NCI-H69 (cell line): ENCODE measurements around the gene DAZAP2.
A peak's percentile ranks its signal among the peaks of the same experiment; 100 is the strongest.
"Not testable (repeated sequence)": the region's sequence is repeated elsewhere in the genome, so short reads cannot be mapped to it uniquely, and the experiment has no call there.

Source experiments
- DNase-seq: peaks from one replicate; lab custom pipeline; 2025; lab: John Stamatoyannopoulos, UW

DAZAP2 gene

DNA sequence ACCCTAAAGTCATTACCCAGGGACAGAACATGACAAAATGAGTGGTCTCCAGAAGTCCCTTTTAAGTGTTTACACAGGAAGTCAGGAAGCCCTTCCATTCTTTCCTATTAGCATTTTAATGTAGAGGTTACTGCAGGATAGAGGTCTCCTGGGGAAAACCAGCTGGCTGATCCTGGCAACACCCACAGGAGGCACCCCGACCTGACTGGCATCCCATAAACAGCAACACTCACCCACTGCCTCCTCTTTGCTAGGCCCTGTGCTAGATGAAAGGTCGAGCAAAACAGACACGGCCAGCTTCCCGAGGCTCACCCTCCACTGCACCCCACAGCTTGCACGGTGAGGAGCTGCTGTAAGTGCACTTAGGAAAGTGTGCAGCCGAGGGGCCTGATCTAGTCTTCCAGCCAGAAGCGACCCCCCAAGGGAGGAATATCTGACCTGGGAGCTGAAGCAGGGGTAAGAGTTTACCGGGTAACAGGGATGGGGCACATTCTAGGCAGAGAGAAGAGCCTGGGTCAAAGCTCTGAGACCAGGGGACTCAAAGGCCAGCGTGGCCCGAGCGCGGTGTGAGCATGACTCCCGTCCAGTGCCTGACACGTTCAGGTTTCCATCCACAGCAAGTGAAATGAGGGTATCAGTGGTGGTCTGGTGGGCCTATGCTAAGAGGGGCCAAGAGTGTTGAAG lies 9.0 kb downstream of the DAZAP2 start:
- peak; percentile 72 for DNase-seq

DNA sequence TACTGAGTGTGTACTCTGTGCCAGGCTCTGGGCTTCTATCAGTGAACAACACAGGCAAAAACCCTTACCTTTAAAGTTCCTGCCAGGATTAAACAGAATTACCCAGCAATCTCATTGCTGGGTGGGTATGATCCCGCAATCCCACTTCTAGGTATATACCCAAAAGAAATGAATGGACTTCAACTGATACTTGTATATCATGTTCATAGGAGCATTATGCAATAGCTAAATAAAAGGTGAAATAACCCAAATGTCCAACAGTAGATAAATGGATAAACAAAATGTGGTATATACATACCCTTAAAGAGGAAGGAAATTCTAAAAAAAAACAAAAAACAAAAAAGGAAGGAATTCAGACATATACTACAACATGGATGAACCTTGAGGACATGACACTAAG lies 14.7 kb downstream of the DAZAP2 start:
- DNase-seq, result no peak

DNA sequence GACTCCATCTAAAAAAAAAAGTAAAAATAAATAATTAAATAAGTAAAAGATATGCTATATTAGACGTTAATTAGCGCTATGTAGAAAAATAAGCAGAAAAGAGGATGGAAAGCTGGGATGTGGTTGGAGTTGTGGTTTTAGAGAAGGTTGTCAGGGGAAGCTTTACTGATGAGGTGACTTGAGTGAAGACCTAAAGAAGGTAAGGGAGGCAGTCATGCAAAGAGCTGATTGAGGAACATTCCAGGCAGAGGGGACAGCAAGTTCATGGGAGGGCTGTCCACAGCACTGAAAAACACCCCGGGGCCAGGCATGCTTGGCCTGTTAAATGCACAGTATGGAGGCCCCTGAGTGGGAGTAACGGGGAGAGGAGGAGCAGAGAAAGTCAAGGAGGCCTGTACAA lies 15.9 kb downstream of the DAZAP2 start:
- DNase-seq, result no peak

DNA sequence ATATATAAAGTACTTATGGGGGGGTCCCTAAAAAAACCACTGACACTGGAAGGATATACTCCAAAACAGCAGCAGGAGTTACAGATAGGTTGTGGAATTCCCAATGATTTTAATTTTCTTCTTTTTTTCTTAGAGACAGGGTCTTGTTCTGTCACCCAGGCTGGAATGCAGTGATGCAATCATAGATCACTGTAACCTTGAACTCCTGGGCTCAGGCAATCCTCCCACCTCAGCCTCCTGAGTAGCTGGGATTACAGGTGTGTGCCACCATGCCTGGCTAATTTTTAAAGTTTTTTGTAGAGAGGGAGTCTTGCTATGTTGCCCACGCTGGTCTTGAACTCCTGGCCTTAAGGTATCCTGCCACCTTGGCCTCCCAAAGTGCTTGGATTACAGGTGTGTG lies 21.0 kb downstream of the DAZAP2 start:
- DNase-seq, result not testable (repeated sequence)

DNA sequence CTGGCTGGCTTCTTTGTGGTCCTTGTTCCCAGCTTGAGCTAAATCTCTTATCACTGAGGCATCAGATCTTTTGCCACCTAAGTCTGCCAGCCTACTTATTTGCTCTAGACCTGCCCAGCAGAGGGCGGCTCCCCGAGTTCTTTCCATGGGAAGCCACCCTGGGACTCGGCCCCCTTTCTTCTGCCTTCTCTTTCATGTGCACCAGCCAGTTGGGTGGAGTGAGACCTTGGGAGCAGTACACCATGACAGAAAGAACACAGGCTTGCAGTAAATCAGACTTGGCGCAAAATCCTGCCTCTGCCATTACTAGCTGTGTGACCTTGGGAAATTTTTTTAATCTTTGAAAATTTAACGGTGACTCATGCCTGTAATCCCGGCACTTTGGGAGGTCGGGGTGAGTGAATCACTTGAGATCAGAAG lies 24.1 kb downstream of the DAZAP2 start:
- DNase-seq, result peak; percentile 78

DNA sequence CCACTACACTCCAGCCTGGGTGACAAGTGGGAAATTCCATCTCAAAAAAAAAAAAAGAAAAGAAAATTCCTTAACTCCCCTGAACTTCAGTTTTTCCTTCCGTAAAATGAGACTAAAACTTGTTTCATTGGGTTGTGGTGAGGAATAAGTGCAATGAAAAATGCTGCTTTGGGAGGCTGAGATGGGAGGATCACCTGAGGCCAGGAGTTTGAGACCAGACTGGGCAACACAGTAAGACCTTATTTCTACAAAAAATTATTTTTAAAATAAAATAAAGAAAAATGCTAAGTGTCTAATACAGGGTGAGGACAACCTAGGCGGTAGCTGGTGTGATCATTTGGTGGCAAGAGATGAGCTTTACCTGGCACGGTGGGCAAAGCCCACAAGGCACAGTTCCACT lies 24.7 kb downstream of the DAZAP2 start:
- no peak for DNase-seq

DNA sequence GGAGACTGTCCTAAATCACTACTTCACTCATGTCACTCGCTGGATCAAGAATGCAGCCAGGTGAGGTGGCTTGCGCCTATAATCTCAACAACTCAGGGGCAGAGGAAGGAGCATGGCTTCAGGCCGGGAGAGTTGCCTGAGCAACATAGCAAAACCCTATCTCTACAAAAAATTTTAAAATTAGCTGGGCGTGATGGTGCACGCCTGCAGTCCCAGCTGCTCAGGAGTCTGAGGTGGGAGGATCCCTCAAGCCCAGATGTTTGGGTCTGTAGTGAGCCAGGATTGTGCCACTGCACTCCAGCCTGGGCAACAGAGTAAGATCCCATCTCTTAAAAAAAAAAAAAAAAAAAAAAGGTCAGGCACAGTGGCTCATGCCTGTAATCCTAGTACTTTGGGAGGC lies 25.7 kb downstream of the DAZAP2 start:
- DNase-seq, result no peak

DNA sequence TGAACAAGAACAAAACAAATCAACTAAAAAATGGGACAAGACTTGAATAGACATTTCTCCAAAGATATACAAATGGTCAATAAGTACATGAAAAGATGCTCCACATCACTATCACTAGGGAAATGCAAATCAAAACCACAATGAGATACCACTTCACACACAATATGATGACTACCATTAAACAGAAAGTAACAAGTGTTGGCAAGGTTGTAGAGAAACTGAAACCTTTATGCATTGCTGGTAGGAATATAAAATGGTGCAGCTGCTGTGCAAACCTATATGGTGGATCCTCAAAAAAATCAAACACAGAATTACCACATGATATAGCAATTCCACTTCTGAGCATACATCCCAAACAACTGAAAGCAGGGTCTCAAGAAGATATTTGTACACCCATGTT lies 26.4 kb downstream of the DAZAP2 start:
- DNase-seq, result no peak

DNA sequence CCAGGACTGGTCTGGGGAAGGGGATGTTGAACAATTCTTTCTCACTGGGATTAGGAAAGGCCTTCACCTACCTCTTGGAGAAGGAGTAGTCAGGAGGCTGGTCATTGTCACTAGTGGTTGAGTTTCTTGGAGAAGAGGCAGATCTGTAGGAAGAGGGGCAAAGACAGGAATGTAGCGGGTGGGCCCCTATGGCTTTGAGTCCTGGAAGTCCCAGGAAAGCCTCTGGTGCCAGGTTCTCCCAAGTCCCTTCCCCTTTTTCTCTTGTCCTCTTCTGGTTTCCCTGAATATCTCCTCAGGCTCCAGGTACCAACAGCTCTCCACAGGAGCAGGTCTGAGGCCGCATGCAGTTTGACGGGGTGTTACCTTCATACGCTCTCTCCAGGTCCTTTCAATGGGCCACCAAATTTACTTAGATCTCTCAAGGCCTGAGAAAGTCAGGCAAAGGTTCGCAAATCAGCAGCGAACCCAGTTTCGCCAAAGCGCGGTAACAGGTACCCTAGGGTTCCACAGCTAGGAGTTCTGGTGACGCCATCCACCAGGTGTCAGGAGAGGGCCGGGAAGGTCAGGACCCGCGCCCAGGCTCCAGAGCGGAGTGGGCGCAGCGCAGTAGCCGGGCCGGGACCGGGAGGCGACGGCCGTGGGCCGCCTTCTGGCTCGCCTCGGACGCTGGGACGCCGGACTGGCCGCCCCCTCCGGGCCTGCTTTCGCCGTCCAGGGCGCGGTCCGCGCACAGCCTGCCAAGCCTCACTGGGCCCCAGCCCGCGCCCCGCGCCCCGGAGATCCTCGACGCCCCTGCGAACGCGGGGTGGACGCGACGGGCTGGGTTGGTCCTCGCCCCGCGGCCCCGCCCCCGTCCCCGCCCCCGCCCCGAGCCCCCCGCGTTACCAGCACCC lies 30.8 kb downstream of the DAZAP2 start:
- peak; percentile 64 for DNase-seq

DNA sequence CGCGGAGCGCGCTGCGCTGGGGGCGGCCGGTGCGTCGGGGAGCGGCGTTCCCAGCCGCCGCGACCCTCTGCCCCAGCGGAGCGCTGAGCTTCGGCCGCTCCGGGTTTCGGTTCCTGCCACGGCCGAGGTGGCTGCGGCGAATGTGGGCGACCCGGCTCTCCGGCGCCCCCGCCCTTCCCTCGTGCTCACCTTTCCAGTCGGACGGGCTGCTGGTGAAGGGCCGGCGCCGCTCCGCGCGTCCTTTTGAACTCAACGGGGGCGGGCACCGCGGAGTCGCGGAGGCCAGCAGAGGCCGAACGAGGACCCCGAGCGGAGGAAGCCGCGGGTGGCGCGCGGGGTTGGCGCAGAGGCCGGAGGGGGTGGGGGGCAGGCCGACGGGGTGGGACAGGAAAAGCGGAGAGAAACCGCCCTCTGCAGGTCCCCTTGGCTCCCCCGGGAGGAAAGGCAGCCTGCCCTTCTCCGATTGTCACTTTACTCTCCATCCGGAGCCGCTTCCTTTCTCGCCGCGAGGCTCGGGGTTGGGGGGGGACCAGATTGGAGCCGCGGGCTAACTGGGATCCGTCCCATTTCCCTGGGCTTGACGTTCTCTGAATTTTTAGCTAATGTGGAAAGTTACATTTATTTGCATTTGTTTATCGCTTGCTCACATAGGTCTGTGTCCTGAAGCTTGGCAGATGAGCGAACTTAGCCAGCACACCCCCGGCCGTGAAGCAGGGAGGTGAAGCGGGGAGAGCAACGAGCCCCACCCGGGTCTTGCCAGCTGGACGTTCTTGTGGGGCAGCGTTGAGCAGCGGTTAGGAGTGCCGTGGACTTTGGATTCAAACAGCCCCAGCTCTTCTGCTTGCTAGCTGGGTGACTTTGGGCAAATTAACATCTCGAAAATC lies 31.7 kb downstream of the DAZAP2 start, which contains the start of gene SMAGP:
Gene SMAGP (minus strand): TSS at position 349 of the 884 bp plus-strand sequence. CDS start 1,137 bp downstream, outside the sequence.
- peak; percentile 83 for DNase-seq

DNA sequence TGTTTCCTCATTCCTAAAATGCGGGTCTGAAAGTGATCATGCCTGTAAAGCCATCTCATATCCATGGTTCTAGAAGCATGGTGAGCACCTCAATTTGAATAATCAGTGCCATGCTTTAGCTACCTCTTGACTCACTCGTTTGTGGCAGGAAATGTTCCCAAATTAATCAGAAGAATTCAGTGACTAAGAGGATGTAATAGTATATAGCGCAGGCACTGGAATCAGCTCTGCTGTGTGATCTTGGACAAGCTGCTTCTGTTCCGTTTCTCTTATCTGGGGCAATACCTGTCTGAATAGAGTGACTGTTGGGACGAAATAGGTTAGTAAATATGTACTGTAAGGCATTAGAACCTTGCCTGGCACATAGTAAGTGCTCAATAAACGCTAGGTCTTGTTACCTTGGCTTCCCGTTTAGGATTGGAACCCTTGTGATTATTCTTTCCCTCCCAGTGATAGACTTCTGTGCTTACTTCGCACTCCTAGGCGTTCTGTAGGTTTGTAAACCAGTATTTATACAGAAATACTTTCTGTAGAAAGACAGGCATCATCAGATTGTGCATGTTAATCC lies 32.4 kb downstream of the DAZAP2 start:
- DNase-seq, result peak; percentile 50

DNA sequence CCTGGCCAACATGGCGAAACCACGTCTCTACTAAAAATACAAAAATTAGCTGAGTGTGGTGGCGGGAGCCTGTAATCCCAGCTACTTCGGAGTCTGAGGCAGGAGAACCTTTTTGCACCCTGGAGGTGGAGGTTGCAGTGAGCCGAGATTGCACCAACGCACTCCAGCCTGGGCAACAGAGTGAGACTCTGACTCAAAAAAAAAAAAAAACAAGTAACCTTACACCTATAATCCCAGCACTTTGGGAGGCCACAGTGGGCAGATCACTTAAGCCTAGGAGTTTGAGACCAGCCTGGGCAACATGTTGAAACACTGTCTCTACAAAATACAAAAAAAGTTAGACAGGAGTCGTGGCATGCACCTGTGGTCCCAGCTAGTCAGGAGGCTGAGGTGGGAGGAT lies 34.2 kb downstream of the DAZAP2 start:
- DNase-seq, result not testable (repeated sequence)

DNA sequence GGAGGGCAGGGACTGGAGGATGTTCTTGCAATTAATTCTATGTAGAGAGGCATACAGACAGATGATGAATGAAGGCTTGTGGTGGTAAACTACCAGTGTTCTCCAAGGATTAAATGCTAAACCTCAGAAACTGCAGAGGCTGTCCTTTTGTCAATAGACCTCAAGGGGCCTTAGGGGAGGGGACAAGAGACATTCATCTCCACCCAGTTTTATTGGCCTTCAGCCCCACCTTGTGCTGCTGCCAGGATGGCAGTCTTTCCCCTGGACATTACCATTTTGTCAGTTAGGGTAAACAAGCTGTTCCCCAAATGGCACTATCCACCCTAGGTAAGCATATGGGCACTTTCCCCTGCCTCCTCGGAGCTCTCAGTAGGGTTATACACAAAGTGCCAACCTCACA lies 36.5 kb downstream of the DAZAP2 start:
- peak; percentile 64 for DNase-seq

DNA sequence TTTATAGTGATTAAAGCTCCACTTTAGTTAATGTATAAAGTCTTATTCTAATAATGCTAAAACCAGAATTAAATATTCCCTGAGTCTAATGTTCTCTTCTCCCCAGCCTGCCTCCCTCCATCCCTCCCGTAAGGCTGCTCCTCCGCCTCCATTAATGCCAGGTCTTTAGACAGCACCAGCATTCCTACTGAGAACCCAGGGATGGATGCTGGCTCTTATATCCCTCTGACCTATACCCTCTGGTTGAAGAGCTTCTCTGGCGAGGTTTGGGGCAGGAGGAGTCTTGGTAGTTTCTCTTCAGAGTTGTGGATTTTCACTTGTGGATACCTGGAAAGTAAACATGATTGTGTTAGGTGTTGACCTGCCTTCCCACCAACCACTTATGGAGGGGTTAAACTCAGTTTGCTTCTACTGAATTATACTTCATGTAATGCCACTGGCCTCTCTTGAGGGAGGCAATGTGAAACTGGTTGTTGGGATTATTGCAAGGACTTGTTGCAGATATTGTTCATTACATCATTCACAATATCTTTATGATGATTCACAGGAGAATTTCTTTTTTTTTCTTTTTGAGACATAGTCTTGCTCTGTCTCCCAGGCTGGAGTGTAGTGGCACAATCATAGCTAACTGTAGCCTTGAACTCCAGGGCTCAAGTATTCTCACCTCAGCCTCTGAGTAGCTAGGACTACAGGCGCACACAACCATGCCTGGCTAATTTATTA lies 42.7 kb downstream of the DAZAP2 start:
- no peak for DNase-seq

DNA sequence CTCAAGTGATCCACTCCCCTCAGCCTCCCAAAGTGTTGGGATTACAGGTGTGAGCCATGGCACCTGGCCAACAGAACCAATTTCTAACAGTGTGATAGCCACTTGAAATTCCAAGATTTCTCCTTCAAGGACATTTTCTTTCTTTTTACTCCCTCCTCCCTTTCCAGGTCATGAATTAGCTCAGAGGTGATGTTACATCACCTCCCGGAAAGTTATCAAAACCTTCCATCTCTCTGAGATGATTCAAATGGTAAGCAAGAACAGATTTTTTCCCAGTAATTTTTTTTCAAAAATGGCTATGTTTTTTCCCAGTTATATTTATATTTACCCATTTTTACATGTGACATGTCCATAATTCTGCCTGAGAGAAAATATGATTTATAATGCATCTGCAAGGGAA lies 47.2 kb downstream of the DAZAP2 start:
- no peak for DNase-seq

DNA sequence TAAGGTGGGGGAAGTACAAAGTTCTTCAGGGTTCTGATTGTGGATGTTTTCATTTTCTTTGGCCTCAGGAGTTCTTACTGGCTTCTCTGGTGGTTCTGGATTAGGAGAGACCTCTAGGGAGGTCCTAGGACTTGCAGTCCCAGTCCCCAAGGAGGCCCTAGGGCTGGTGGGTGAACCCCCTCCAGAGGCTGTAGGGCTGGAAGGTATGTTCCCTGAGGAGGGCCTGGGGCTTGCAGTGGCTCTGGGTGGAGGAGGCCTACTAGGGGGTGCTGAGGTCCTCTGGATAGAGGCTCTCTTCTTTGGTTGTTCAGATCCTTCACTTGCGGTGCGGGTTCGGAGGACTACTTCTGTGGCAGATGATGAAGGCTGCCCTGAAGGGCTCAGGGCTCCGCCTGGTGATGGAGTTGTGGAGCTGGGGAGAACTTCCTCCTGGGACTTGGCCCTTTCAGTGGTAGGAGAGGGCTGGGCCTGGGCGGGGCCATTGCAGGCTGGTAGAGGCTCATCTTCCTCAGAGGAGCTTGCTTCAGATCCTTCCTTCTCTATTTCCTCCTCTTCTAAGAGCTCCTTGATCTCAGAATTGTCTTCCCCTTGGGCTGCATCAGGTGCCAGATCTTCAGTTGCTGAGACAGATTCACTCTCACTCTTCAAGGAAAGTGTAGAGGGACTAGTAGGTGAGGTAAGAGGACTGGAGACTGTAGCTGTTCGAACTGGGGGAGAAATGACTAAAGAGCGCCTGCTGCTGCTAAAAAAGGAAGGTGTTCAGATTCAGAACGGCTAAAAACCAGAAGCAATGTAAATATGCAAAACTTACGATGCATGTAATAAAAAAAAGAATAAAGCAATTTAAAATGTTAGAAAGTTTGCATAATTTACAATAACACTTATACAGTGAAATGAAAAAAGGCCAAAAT lies 53.2 kb downstream of the DAZAP2 start:
- DNase-seq, result not testable (repeated sequence)
